GM19240 (cell line): Measurements from ENCODE around the gene RPRD1B.
"Not testable (repeated sequence)": the region's sequence is repeated elsewhere in the genome, so short reads cannot be mapped to it uniquely, and the experiment has no call there.

Experiments used
- DNase-seq: peaks from one replicate; pipeline ENCODE4 v3.0.0; 2011; ENCODE audit warnings: low spot score; ENCODE audit not compliant: insufficient read length

The RPRD1B gene

DNA sequence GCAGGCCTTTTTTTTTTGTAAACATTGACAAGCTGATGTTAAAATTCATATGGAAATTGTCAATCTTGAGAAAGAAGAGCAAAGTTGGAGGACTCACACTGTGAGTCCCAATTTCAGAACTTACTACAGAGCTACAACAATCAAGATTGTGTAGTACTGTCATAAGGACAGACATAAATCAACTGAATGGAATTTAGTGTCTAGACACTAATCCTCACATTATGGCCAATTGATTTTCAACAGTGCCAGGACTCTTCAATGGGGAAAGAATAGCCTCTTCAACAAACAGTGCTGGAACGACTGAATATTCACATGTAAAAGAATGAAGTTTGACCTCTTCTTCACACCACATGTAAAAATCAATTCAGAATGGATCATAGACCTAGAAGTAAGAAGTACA, 70.7 kb downstream of the RPRD1B start:
- DNase-seq = no peak

DNA sequence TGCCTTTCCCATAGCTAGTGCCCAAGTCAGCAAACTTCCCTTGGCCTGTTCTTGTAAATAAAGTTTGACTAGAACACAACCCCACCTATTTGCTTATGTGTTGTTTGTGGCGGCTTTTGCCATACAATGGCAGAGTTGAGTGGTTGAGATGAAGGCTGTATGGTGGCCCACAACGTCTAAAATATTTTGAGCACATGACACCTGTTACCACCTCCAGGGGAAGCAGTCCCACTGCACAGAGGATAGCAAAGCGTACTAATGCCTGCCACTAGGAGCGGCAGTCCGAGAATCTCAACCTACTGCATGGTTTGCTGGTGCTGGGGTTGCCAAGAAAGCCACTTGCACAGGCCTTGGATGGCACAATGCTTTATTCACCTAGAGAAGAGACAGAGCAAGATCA, 72.9 kb downstream of the RPRD1B start:
- no peak for DNase-seq

DNA sequence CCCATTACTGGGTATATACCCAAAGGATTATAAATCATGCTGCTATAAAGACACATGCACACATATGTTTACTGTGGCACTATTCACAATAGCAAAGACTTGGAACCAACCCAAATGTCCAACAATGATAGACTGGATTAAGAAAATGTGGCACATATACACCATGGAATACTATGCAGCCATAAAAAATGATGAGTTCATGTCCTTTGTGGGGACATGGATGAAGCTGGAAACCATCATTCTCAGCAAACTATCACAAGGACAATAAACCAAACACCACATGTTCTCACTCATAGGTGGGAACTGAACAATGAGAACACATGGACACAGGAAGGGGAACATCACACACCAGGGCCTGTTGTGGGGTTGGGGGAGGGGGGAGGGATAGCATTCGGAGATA, 73.8 kb downstream of the RPRD1B start:
- not testable (repeated sequence) for DNase-seq

DNA sequence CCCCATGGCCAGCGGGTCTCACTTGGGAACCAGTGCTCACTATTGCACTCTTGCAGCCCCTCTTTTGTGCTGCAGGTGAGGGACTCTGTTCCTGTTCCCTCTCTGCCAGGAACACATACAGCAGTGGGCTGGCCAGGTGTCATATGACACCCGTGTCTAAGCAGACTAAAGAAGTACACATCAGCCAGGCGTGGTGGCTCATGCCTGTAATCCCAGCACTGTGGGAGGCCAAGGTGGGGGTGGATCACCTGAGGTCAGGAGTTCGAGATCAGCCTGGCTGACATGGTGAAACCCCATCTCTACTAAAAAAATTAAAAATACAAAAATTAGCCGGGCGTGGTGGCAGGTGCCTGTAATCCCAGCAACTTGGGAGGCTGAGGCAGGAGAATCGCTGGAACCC, 74.4 kb downstream of the RPRD1B start:
- not testable (repeated sequence) for DNase-seq

DNA sequence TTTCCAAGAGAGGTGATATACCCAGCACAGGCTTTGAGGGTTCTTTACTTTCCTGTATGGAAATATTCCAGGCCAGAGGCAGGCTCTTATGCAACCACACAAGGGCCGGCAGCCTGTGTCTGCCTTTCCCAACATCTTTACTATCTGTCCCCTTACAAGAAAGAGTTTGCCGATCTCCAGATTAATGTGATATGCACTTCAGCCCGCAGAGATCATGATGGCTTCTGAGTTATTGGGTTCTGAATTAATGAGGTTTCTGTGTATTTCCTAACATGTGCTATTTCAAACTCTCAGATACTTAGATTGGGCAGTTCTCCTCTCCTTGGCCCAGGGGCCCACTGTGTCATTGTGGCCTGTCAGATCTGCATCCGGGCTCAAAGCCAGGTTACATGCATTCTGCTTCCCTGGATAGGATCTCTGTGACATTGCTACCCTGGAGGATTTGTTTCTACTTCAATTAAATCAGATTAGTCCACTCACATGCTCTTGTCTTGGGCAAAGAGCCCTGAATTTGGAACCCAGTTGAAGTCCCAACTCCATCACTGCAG, 75.0 kb downstream of the RPRD1B start:
- DNase-seq = no peak

DNA sequence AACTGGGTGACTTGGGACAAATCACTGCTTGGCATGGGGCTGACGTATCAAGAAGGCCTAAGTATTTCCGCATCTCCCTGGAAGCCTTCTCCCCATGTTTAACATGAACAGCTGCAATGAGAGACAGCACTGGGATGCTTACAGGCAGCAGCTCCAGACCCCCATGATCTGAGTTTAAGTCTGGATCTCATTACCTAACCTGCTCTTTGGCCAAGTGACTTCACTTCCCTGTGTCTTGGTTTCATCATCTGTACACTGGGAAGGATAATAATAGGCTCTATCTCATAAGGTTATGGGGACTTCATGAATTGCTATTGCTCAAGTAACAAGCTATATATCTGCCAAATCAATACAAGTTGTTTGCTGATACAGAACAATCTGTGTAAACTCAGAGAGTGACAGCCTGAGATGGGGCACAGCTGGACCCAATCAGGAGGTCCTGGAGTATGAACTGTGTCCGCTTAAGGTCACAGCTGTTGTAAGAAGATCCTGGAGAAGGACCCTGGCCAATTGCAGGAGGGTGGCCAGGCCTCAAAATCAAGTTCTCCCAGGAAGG, 75.5 kb downstream of the RPRD1B start:
- DNase-seq = no peak

DNA sequence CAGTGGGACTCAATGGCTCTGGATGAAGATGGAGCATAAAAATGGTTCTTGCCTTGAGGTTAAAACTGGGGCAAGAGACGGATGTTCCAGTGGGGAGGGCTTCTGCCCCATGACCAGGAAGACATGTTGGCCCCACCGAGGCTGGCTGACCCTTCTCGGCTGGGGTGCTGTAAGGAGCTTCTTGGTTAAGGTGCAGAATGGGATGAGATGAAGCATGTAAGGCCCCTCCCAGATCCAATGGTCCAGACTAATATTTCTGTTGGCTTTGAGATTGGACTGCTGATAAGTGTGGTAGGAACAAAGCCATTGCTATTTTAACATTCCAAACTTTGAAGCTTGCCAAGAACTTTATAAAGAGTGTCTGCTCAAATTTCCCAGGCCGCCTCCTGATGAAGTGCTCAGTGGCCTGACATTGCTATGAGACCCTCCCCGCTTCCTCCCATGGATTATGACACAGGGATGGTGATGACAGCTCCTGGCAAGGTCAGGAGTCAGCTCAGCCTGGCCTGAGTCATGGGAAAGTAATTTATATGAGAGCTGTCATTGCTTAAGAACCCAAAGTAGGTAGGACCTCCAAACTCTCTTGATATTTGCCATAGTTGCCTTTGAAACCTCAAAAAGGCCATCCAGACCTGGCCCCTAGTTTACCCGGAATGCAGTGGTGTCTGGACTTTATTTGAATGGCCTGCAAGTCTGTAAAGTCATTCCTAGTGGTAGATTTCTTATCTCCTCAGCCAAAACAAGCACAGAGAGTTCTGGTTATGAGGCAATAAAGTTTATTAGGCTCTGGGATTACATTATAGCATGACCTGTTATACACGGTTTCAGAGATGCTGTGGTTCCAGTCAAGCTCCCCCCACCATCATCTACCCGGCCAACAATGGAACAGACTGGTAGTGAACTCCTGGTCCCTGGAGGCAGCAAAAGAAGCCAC, 76.3 kb downstream of the RPRD1B start:
- DNase-seq = no peak

DNA sequence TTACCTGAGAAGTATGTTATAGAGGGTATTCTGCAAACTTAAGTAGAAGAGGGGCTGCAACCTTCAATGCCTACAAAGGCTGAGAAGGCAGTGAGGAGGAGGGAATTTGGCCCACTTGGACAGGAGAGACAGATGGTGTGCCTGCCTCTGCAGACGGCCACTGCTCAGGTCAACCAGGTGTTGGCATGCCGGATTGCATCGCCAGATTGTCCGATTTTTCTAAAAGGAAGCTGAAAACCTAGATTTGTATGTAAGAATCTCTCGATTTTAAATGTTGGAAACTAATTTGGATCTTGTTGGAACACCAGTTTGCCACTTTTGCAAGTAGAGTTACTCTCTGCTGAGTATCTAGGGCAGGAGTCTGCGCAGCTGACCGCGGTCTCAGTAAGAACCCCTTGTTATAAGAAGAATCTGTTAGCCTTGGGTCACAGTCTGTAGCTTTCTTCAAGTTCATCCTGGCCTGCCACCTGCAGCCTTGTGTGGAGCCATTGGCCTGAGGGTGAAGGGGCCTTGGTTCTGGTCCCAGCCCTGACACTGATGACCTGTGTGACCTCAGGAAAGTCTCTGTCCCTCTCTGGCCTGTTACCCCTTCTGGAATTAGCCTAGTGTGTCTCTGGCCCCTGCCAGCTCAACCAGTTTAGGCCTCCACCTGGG, 77.1 kb downstream of the RPRD1B start:
- no peak for DNase-seq

DNA sequence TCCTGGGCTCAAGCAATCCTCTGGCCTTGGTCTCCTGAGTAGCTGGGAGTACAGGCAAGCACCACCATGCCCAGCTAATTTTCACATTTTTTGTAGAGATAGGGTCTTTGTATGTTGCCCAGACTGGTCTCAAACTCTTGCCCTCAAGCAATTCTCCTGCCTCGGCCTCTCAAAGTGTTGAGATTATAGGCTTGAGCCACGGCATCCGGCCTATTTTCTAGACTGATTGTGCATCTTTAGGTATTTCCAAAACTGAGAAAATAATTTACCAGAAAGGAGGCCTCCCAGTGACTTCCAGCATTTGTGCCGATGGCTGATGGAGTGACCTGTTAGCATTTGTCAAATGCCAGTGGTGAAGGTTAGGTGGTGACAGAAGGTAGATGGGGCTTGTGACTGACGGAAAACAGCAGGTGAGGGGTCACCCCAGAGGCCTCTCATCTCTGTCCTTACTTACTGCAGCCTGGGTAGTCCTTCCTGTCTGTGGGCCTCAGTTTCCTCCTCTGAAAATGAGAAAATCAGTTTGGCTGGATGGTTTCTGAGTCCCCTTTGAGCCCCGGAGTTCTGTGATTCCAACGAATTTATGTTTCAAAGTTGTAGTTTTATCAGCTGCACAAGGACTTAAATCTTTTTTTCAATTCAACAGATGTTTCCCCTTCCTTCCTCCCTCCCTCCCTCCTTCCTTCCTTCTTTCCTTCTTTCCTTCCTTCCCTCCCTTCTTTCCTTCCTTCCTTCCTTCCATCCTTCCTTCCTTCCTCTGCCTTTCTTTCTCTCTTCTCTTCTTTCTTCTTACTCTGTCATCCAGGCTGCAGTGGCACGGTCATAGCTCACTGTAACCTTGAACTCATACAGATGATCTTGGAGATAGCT, 78.1 kb downstream of the RPRD1B start:
- no peak for DNase-seq

DNA sequence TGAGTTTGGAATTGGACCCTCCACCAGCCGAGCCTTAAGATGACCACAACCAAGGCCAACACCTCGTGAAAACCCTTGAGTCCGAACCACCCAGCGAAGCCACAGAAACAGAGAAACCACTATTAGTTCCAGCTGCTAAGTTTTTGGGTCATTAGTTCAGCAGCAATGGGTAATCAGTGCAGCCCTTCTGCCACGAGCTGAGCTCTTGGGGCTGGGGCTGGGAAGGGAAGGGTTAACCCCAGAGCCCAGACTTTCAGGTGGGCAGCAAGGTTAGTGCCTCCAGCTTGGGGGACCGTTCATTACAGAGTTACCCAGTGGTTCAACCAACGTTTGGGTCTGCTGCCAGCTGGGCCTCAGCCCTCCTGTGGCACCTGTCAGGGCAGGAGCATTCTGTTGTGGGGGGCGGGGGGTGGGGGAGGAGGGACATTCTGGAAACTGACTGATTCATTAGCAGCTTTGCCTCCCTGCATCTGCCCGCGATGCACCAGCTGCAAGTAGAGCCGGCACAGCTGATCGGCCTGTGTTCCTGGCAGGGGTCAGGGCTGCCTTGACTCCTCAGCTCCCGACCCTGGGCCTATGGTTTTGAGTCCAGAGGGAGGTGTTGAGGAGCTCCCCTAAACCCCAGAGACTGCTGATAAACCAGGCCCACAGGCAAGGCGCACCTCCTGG, 78.8 kb downstream of the RPRD1B start:
- DNase-seq = no peak

DNA sequence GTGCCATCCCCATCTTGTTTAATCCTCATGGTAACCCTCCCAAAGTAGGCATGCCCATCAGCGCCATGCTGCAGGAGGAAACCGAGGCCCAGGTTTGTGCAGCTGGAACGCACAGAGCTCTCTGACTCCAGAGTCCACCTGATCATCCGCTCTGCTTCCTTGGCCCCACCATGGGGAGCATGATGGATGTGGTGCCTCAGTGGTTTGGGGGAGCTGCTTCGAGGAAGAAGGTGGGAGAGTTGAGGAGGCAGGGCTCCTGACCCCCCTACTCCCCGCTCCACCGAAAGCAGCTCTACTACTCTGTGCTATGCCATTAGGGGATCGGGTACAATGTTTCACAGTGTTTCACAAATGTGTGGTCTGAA, 79.4 kb downstream of the RPRD1B start:
- DNase-seq = no peak

DNA sequence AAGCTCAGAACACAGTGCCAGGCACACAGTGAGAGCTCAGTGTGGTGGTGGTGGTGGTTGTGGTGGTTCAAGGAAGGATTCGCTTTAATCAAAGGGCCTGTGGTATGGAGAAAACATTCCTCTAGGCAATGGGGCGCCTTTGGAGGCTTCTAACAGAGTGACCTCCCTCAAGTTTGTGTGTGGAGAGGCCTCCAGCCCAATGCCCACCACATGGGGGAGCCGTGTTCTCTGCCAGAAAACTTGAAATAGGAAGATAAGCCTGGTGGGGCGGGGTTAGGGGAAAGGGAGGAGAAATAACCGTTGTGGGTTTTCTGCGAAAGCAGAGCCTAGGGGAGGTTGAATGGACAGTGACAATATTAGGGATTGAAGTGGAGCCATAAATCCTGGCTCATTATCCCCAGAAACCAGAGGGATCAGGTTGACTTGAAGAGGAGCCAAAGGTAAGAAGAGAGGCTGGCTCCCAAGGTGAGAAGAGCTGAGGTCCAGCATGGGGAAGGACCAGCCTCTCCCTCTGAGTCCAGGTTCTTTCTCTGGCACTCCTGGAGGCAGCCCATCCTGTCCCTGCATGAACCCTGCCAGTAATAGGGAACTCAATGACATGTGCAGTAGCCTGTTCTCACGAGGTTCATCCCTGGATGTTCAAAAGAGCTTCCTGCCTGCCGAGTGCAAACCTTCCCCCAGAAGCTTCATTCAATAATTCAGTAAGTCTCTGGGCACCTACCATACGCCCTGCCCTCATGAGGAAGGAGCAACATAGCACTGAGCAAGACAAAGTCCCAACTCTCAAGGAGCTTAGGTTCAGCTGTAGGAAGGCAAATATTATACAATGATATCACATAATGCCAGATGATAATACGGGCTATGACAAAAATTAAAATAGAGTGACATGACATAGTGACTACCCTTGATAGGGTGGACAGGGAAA, 80.1 kb downstream of the RPRD1B start:
- no peak for DNase-seq

DNA sequence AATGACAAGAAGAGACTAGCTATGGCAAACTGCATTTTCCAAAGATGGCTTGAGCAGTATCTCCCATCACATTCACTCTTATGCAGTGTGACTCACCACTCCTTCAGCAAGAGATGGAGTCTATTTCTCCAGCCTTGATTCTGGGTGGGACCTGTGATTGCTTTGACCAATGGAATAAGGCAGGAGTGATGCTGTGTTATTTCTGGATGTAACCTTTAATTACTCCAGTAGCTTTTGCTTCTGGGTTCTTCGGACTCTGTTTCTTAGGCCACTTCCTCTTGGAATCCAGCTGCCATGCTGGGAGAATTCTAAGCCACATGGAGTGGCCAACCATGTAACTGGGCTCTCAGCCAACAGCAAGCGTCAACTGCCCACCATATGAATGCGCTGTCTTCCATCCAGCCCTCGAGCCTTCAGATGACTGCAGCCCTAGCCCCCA, 80.8 kb downstream of the RPRD1B start:
- no peak for DNase-seq

DNA sequence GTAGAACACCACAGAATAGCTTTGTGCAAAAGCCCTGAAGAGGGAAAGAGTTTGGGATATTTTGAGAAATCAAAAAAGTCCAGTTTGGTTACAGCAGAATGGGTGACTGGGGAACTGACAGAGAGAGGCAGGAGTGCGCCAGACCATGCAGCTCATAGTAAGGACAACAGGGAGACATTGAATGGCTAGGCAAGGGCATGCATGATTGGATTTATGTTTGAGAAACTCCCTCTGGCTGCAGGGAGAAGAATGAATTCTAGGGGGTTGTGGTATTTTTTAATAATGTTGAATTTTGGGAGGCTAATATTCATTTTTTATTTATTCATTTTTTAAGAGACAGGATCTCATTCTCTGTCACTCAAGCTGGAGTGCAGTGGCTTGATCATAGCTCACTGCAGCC, 81.7 kb downstream of the RPRD1B start:
- no peak for DNase-seq

DNA sequence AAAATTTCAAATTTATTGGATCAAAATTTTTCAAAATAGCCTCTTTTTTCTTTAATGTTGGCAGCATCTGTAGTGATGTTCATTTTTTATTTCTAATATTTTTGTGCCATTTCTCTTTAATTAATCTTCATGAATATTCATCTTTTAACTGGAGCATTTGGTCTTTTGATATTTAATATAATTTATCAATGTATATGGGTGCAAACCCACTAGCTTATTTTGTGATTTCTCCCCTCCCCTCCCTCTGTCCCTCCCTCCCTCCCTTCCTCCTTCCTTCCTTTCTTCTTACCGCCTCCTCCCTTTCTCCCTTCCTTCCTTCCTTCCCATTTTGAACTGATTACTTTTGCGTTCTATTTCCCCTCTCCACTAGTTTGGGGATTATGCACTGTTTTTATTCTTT, 82.3 kb downstream of the RPRD1B start:
- no peak for DNase-seq

DNA sequence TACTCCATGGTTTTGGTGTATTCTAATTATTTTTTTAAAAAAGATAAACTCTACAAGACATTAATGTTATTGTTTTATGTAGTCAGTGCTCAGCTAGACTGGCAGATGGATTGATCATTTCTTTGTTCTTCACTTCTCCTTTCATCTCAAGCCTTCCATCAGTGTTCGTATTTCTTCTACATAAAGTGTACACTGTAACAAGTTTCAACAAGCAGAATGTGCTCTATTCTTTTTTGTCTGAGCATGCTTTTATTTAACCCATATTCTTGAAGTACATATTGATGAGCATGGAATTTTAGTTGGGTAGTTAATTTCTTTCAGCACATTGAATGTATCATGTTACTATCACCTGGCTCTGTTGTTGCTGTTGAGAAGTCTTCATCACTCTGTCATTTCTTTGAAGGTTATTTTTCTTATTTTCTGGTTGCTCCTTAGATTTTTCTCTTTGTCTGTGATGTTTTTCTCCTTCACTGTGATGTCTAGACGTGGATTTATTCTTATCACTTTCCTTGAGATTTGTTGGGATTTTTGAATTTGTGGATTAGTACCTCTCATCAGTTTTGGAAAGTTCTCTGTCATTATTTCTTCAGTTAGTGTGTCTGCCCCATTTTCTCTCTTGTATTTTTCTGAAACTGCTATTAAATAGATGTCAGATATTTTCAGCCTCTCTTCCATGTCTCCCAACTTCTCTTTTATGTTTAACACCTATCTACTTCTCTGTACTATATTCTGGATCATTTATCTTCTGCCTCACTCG, 83.0 kb downstream of the RPRD1B start:
- no peak for DNase-seq

DNA sequence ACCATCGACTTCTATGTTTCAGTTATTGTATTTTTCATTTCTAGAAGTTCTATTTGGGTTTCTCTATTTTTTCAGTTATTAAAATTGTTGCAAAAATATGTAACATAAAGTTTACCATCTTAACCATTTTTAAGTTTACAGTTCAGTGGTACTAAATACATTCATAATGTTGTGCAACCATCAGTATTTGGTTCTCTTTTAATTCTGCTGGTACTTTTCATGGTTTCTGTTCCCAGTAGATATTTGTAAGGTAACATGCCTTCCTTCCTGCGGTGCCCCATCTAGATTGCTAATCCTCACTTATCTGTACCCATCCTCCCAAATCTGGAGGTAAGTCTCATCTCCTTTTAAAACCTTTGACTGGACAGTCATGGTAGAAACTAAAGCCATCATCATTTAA, 83.7 kb downstream of the RPRD1B start:
- no peak for DNase-seq

DNA sequence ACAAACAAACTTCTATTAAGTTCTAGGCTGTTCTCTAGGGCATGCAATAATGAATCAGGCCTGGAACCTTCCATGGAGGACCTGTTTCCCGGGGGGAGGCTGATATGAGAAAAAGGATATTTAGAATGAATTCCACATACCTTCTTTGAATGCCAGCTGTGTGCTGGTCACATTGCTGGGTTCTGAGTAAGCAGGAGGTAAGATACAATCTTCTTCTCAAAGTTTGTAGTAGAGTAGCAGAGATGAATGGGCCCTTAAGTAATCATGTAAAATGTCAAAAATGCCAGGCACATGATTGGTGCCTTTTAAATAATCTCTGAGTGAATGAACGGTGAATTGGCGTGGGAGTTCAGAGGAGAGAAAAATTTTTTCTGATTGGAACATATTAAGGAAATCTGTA, 84.1 kb downstream of the RPRD1B start:
- no peak for DNase-seq

DNA sequence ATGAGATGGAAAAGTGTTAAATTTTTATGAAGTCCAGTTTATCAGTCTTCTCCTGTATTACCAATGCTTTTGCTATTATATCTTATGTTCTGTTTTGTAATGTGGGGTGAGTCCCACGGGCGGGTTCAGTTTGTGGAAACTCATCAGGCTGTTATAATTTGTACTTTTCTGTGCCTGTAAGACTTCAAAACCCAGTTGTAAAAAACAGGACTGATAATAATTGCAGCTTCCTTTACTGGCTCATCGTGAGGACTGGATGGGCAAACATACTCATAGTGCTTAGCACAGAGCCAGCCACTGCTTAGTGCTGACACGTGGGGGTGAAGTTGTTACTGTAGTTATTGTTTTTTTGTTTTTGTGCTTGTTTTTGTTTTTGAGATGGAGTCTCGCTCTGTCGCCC, 85.9 kb downstream of the RPRD1B start:
- DNase-seq = no peak
